Caco-2 (cell line): ENCODE measurements around the gene TRPM6. TPM values are rescaled to one million over a fixed set of nuclear protein-coding genes. Genes with fewer than 3 reads are reported as not detected.

Experiments
- BruUV-seq: library from RNA; stranded (reverse); fragments of 400-500 nt; replicated peaks from 2 replicates; lab custom pipeline; 2021; lab: Mats Ljungman, UMichigan
- CTCF ChIA-PET: fragments of 300-600 bp; sonication (Branson Sonifier 250); formaldehyde crosslinking; loops from one replicate; lab custom pipeline; 2022; ENCODE audit warnings: antibody characterized with exemption; lab: Charles Lee
- POLR2A ChIA-PET: fragments of 300-600 bp; sonication (Branson Sonifier 250); formaldehyde crosslinking; loops from one replicate; lab custom pipeline; 2022; ENCODE audit warnings: antibody characterized with exemption; lab: Charles Lee
- DNase-seq, 2 experiments: peaks; one replicate each; pipeline versions ENCODE4 v3.0.0 to v3.0.0-alpha.2; 2020 to 2022
- H3K27me3 ChIP-seq: replicated peaks from 2 replicates; pipeline ENCODE4 v1.6.0; 2011; ENCODE audit warnings: low read length; ENCODE audit not compliant: control insufficient read depth, insufficient read depth
- H3K36me3 ChIP-seq: 2 replicates; pipeline ENCODE4 v1.5.1; 2011; ENCODE audit warnings: low read length; ENCODE audit not compliant: control insufficient read depth, insufficient read depth
- H3K4me1 ChIP-seq: fragments of 250-450 bp; sonication (Bioruptor Pico); 2 replicates; pipeline ENCODE4 v1.5.1; 2020; ENCODE audit warnings: mild to moderate bottlenecking
- H3K4me3 ChIP-seq: 2 replicates; pipeline ENCODE4 v1.5.1; 2011; ENCODE audit warnings: low read depth, mild to moderate bottlenecking, control low read depth, low read length
- H3K9me3 ChIP-seq: fragments of 250-450 bp; sonication (Bioruptor Pico); 2 replicates; pipeline ENCODE4 v1.5.1; 2020; ENCODE audit warnings: mild to moderate bottlenecking, moderate library complexity
- H3K27ac Mint-ChIP-seq: one replicate; pipeline ENCODE4 v1.8.0; 2022; ENCODE audit warnings: mixed read lengths; ENCODE audit not compliant: unreplicated experiment
- H3K27me3 Mint-ChIP-seq: one replicate; pipeline ENCODE4 v1.8.0; 2022; ENCODE audit warnings: mixed read lengths; ENCODE audit not compliant: insufficient read depth, unreplicated experiment
- H3K36me3 Mint-ChIP-seq: one replicate; pipeline ENCODE4 v1.8.0; 2022; ENCODE audit warnings: mild to moderate bottlenecking, mixed read lengths; ENCODE audit not compliant: insufficient read depth, unreplicated experiment
- H3K4me1 Mint-ChIP-seq: one replicate; pipeline ENCODE4 v1.8.0; 2022; ENCODE audit warnings: low read depth, mixed read lengths; ENCODE audit not compliant: unreplicated experiment
- H3K4me3 Mint-ChIP-seq: one replicate; pipeline ENCODE4 v1.8.0; 2022; ENCODE audit warnings: mild to moderate bottlenecking, moderate library complexity, mixed read lengths; ENCODE audit not compliant: unreplicated experiment
- H3K9me3 Mint-ChIP-seq: one replicate; pipeline ENCODE4 v1.8.0; 2022; ENCODE audit warnings: mixed read lengths; ENCODE audit not compliant: unreplicated experiment
- CTCF ChIP-seq, 2 experiments: fragments of 200-600 bp in 1 of 2; IDR thresholded peaks; 1 replicate in 1 of 2; 2 replicates in 1 of 2; pipeline versions ENCODE4 v1.5.1 to v1.8.0; 2011 to 2022; ENCODE audit warnings: antibody characterized with exemption in 1 of 2, control low read depth in 1 of 2, inconsistent platforms in 1 of 2, low read depth in 1 of 2, low read length in 1 of 2, mild to moderate bottlenecking in 1 of 2, moderate library complexity in 1 of 2; ENCODE audit not compliant: insufficient read depth in 1 of 2, severe bottlenecking in 1 of 2, unreplicated experiment in 1 of 2
- intact Hi-C: fragments of 100-400 bp; cut with micrococcal nuclease; formaldehyde crosslinking; loops from one replicate; pipeline ENCODE4 v1.10.0; 2022; ENCODE audit not compliant: unreplicated experiment
- total RNA-seq: library from RNA; stranded (reverse); gene quantifications from 2 replicates; pipeline ENCODE4 v1.2.3, GENCODE V29; 2022

Gene TRPM6
- total RNA-seq, 1 experiment from 2014 or later = 5.0 TPM

GRCh38 chr9:74803376-74804017, 84.2 kb downstream of the TRPM6 start:
- Histone ChIP-seq H3K4me3 (no peak overlapping the region), H3K27me3 (no peaks in the 10 kb centered on the region), H3K36me3 (no peaks in the 10 kb centered on the region), H3K4me1 (peaks cover 6% of the 10 kb centered on the region; the same call in 1 of the 2 replicates), H3K9me3 (no peaks in the 10 kb centered on the region)
- no peak for TF ChIP-seq CTCF (IDR thresholded peaks at IDR 0.05; ENCODE audit: insufficient read depth in 1 of 2, low read depth in 1 of 2, low read length in 1 of 2, severe bottlenecking in 1 of 2, unreplicated experiment in 1 of 2)
- Mint-ChIP-seq H3K27ac (no peak overlapping the region), H3K36me3 (no peaks in the 10 kb centered on the region), H3K27me3 (no peaks in the 10 kb centered on the region), H3K4me3 (no peak overlapping the region), H3K4me1 (no peaks in the 10 kb centered on the region), H3K9me3 (no peaks in the 10 kb centered on the region)
- DNase-seq = peak; percentile 13 to 34
- no TSS peak for BruUV-seq
- ChIA-PET POLR2A (no interaction called here), CTCF (no interaction called here)
- intact Hi-C loops = no loop called here

GRCh38 chr9:74800226-74800625, 87.5 kb downstream of the TRPM6 start:
- ChIA-PET POLR2A (no interaction called here), CTCF (no interaction called here)
- Mint-ChIP-seq H3K27ac (no peak overlapping the region), H3K4me3 (no peak overlapping the region), H3K4me1 (no peaks in the 10 kb centered on the region), H3K9me3 (no peaks in the 10 kb centered on the region), H3K36me3 (peaks cover under 1% of the 10 kb centered on the region), H3K27me3 (no peaks in the 10 kb centered on the region)
- Histone ChIP-seq H3K36me3 (no peaks in the 10 kb centered on the region), H3K4me1 (peaks cover 6% of the 10 kb centered on the region; the same call in 1 of the 2 replicates), H3K9me3 (no peaks in the 10 kb centered on the region), H3K4me3 (no peak overlapping the region), H3K27me3 (no peaks in the 10 kb centered on the region)
- no peak for DNase-seq
- TF ChIP-seq CTCF (IDR thresholded peaks at IDR 0.05; ENCODE audit: insufficient read depth in 1 of 2, low read depth in 1 of 2, low read length in 1 of 2, severe bottlenecking in 1 of 2, unreplicated experiment in 1 of 2) = no peak
- intact Hi-C loops = no loop called here
- BruUV-seq = no TSS peak

GRCh38 chr9:74795803-74796202, 91.9 kb downstream of the TRPM6 start:
- peaks cover 7% of the 10 kb centered on the region for H3K36me3 Mint-ChIP-seq
- no TSS peak for BruUV-seq
- CTCF ChIA-PET = no interaction called here

More at GRCh38 chr9:74795803-74796202, 91.9 kb downstream of the TRPM6 start:
- Histone ChIP-seq H3K4me1 (no peaks in the 10 kb centered on the region), H3K4me3 (no peak overlapping the region), H3K27me3 (no peaks in the 10 kb centered on the region), H3K9me3 (no peaks in the 10 kb centered on the region), H3K36me3 (no peaks in the 10 kb centered on the region)
- no peaks in the 10 kb centered on the region for H3K9me3 Mint-ChIP-seq
- no peak for TF ChIP-seq CTCF (IDR thresholded peaks at IDR 0.05; ENCODE audit: insufficient read depth in 1 of 2, low read depth in 1 of 2, low read length in 1 of 2, severe bottlenecking in 1 of 2, unreplicated experiment in 1 of 2)
- intact Hi-C loops = no loop called here
- H3K27me3 Mint-ChIP-seq = no peaks in the 10 kb centered on the region
- DNase-seq = no peak
- no peak overlapping the region for H3K27ac Mint-ChIP-seq
- H3K4me3 Mint-ChIP-seq = no peak overlapping the region
- H3K4me1 Mint-ChIP-seq = no peaks in the 10 kb centered on the region
- POLR2A ChIA-PET = no interaction called here
